ENCODE measurements around the gene CDC34. TPM values are rescaled to one million over a fixed set of nuclear protein-coding genes. Genes with fewer than 3 reads are reported as not detected.

The CDC34 gene
- total RNA-seq, 1 donor from 2014 or later: 23.1 TPM

GRCh38 chr19:570937-571565 is 39.5 kb downstream of the CDC34 start:
- CTCF ChIA-PET: interaction anchor here (1.3 kb wide), 1 partner anchor 65 kb away, joined by 3 read pairs; no protein-coding TSS in a partner anchor

GRCh38 chr19:571566-571974 is 40.0 kb downstream of the CDC34 start:
- Mint-ChIP-seq H3K27ac (peak overlapping the region; percentile 99), H3K9me3 (no peaks in the 10 kb centered on the region), H3K27me3 (no peaks in the 10 kb centered on the region), H3K4me1 (peaks cover 33% of the 10 kb centered on the region), H3K36me3 (ENCODE audit: low read depth) (peaks cover 4% of the 10 kb centered on the region), H3K4me3 (peak overlapping the region; percentile 97)
- intact Hi-C loops (cut with micrococcal nuclease): loop anchor here (1.0 kb wide), 1 partner anchor 40 kb away; the partner anchor contains the start of gene CDC34
- no peak for DNase-seq
- ChIA-PET CTCF (interaction anchor here (1.3 kb wide), 1 partner anchor 65 kb away, joined by 3 read pairs; no protein-coding TSS in a partner anchor), POLR2A (interaction anchor here (1.3 to 2.0 kb wide), 3 partner anchors 40 to 92 kb away, joined by 3 to 5 read pairs (median 5); partner anchors contain the start of genes CDC34 and RNF126)
- no peak for TF ChIP-seq CTCF (IDR thresholded peaks at IDR 0.05)
- peak; percentile 11 for ATAC-seq (ENCODE audit: low read depth)

More at GRCh38 chr19:570937-571565, 39.5 kb downstream of the CDC34 start:
- Mint-ChIP-seq H3K27me3 (no peaks in the 10 kb centered on the region), H3K27ac (peak overlapping the region; percentile 99), H3K4me3 (peak overlapping the region; percentile 97), H3K4me1 (peaks cover 31% of the 10 kb centered on the region), H3K36me3 (ENCODE audit: low read depth) (peaks cover 4% of the 10 kb centered on the region), H3K9me3 (no peaks in the 10 kb centered on the region)
- ATAC-seq (ENCODE audit: low read depth) (peak; percentile 9), DNase-seq (peak; percentile 47)
- TF ChIP-seq CTCF (IDR thresholded peaks at IDR 0.05): no peak
- POLR2A ChIA-PET: interaction anchor here (1.7 to 2.0 kb wide), 2 partner anchors 39 to 92 kb away, joined by 5 read pairs; partner anchors contain the start of genes CDC34 and RNF126
- intact Hi-C loops (cut with micrococcal nuclease): loop anchor here (1.0 kb wide), 1 partner anchor 40 kb away; the partner anchor contains the start of gene CDC34

GRCh38 chr19:572140-572742 is 40.7 kb downstream of the CDC34 start, which contains the start of gene BSG:
Gene BSG (plus strand): TSS chr19:572596. CDS start chr19:572635, 39 bp downstream.
- Mint-ChIP-seq H3K36me3 (ENCODE audit: low read depth) (peaks cover 6% of the 10 kb centered on the region), H3K27ac (peak within 1 kb of the TSS; percentile 99), H3K4me1 (peaks cover 36% of the 10 kb centered on the region)

GRCh38 chr19:572743-573518 is 41.4 kb downstream of the CDC34 start:
- ChIA-PET POLR2A (interaction anchor here (0.6 to 2.0 kb wide), 7 partner anchors 13 to 90 kb away, joined by 3 to 5 read pairs (median 3); partner anchors contain the start of genes CDC34 and RNF126), CTCF (no interaction called here)
- peaks cover 36% of the 10 kb centered on the region for H3K4me1 Mint-ChIP-seq
- no peak for TF ChIP-seq CTCF (IDR thresholded peaks at IDR 0.05)
- H3K4me3 Mint-ChIP-seq: peak overlapping the region; percentile 90
- no peak overlapping the region for H3K27ac Mint-ChIP-seq
- ATAC-seq (ENCODE audit: low read depth) (no peak), DNase-seq (no peak)
- H3K36me3 Mint-ChIP-seq (ENCODE audit: low read depth): peaks cover 6% of the 10 kb centered on the region
- intact Hi-C loops (cut with micrococcal nuclease): loop anchor here (1.0 to 2.0 kb wide), 6 partner anchors 60 to 834 kb away; partner anchors contain the start of genes DAZAP1, POLRMT, PTBP1 and RNF126
- H3K9me3 Mint-ChIP-seq: no peaks in the 10 kb centered on the region
- H3K27me3 Mint-ChIP-seq: no peaks in the 10 kb centered on the region

More at GRCh38 chr19:572140-572742, 40.7 kb downstream of the CDC34 start, which contains the start of gene BSG:
- H3K27me3 Mint-ChIP-seq: no peaks in the 10 kb centered on the region
- TF ChIP-seq CTCF (IDR thresholded peaks at IDR 0.05): no peak
- peak; percentile 98 for DNase-seq
- intact Hi-C loops (cut with micrococcal nuclease): loop anchor here (1.0 to 2.0 kb wide), 6 partner anchors 61 to 835 kb away; partner anchors contain the start of genes DAZAP1, POLRMT, PTBP1 and RNF126
- ChIA-PET POLR2A (interaction anchor here (0.9 to 2.0 kb wide), 6 partner anchors 13 to 91 kb away, joined by 3 to 5 read pairs (median 3); partner anchors contain the start of genes CDC34 and RNF126), CTCF (interaction anchor here (1.3 kb wide), 1 partner anchor 66 kb away, joined by 3 read pairs; no protein-coding TSS in a partner anchor)
- H3K4me3 Mint-ChIP-seq: peak within 1 kb of the TSS; percentile 97
- no peaks in the 10 kb centered on the region for H3K9me3 Mint-ChIP-seq
- peak; percentile 82 for ATAC-seq (ENCODE audit: low read depth)
